HepG2 (cell line): ENCODE measurements around the gene ESR2. TPM values are rescaled to one million over a fixed set of nuclear protein-coding genes. Genes with fewer than 3 reads are reported as not detected.

Experiments
- ATAC-seq: fragments of 200-7000 bp; cut with Tn5 transposase; 3 replicates; pipeline ENCODE4 v1.9.1; 2020; ENCODE audit warnings: mild to moderate bottlenecking, moderate library complexity
- BruUV-seq: library from RNA; stranded (reverse); fragments of 400-500 nt; replicated peaks from 2 replicates; lab custom pipeline; 2021; lab: Mats Ljungman, UMichigan
- CTCF ChIA-PET: fragments of 300-600 bp; formaldehyde crosslinking; extraction: SDS; loops from one replicate; lab custom pipeline; 2021; ENCODE audit warnings: low total read pairs, inconsistent platforms, low intra/inter-chr PET ratio; lab: Yijun Ruan, JAX
- POLR2A ChIA-PET: fragments of 350-600 bp; sonication (Branson Sonifier 250); formaldehyde crosslinking; loops from one replicate; lab custom pipeline; 2020; ENCODE audit warnings: antibody characterized with exemption, inconsistent platforms; lab: Yijun Ruan, JAX
- DNase-seq: peaks from one replicate; pipeline ENCODE4 v3.0.0-alpha.2; 2015; ENCODE audit warnings: low spot score
- FAIRE-seq: peaks from 3 replicates; lab custom pipeline; 2011; peaks lifted over from hg19 to GRCh38; lab: Jason Lieb, UNC
- H2AFZ ChIP-seq: one replicate; pipeline ENCODE4 v1.6.1; 2011; ENCODE audit warnings: low read length, inconsistent platforms
- H3K27ac ChIP-seq: fragments of 300-600 bp; 3 replicates; pipeline ENCODE4 v1.8.0; 2011; ENCODE audit warnings: mixed run types, mild to moderate bottlenecking, mixed read lengths, low read length, inconsistent platforms; ENCODE audit not compliant: insufficient read depth; ENCODE audit errors: extremely low read length
- H3K27me3 ChIP-seq, 2 experiments: fragments of 200-600 bp in 1 of 2; 2 replicates in 1 of 2; 3 replicates in 1 of 2; pipeline versions ENCODE4 v1.6.0 to v1.8.0; 2011; ENCODE audit warnings: low read length in 2 of 2, mild to moderate bottlenecking in 2 of 2, moderate library complexity in 2 of 2, inconsistent platforms in 1 of 2; ENCODE audit not compliant: insufficient read depth in 2 of 2, control insufficient read depth in 1 of 2
- H3K36me3 ChIP-seq, 2 experiments: fragments of 200-600 bp in 1 of 2; replicated peaks in 1 of 2; 2 replicates in 1 of 2; 3 replicates in 1 of 2; pipeline versions ENCODE4 v1.5.1 to v1.8.0; 2011; ENCODE audit warnings: low read length in 2 of 2, inconsistent platforms in 1 of 2; ENCODE audit not compliant: insufficient read depth in 2 of 2, control insufficient read depth in 1 of 2
- H3K4me1 ChIP-seq: 2 replicates; pipeline ENCODE4 v1.5.1; 2012; ENCODE audit warnings: low read length, inconsistent platforms; ENCODE audit not compliant: insufficient read depth
- H3K4me2 ChIP-seq: 2 replicates; pipeline ENCODE4 v1.6.0; 2011; ENCODE audit warnings: low read depth, low read length, inconsistent platforms
- H3K4me3 ChIP-seq, 3 experiments: fragments of 200-600 bp in 1 of 3; sonication (generic), shearing (Covaris generic) in 1 of 3; replicated peaks in 1 of 3; 2 replicates each; pipeline ENCODE4 v1.5.1; 2011 to 2016; ENCODE audit warnings: low read length in 3 of 3, inconsistent platforms in 2 of 3, low read depth in 2 of 3, mild to moderate bottlenecking in 2 of 3, control low read depth in 1 of 3, mixed read lengths in 1 of 3; ENCODE audit not compliant: insufficient read depth in 1 of 3
- H3K79me2 ChIP-seq: one replicate; pipeline ENCODE4 v1.6.1; 2011; ENCODE audit warnings: low read length, inconsistent platforms; ENCODE audit not compliant: insufficient read depth
- H3K9ac ChIP-seq: 2 replicates; pipeline ENCODE4 v1.6.0; 2011; ENCODE audit warnings: mild to moderate bottlenecking, low read depth, low read length, inconsistent platforms; ENCODE audit not compliant: insufficient read depth
- H3K9me3 ChIP-seq: 2 replicates; pipeline ENCODE4 v1.5.1; 2012; ENCODE audit warnings: mild to moderate bottlenecking, low read length
- H4K20me1 ChIP-seq: 2 replicates; pipeline ENCODE4 v1.6.0; 2011; ENCODE audit warnings: inconsistent platforms, mild to moderate bottlenecking, low read length, moderate library complexity; ENCODE audit not compliant: insufficient read depth
- CAMTA2 ChIP-seq: sonication (generic); formaldehyde crosslinking; IDR thresholded peaks from 2 replicates; pipeline ENCODE4 v1.4.0; 2020; ENCODE audit warnings: mild to moderate bottlenecking, missing genetic modification reagents, borderline replicate concordance
- CEBPZ ChIP-seq: IDR thresholded peaks from 2 replicates; pipeline ENCODE4 v1.6.1; 2012; ENCODE audit warnings: low read length, improper control_type of control experiment
- KLF11 ChIP-seq: IDR thresholded peaks from 2 replicates; pipeline ENCODE4 v1.6.1; 2016; ENCODE audit warnings: missing compliant biosample characterization
- LCORL ChIP-seq, 2 experiments: fragments of 450-650 bp in 1 of 2; sonication (generic) in 1 of 2; formaldehyde crosslinking in 1 of 2; IDR thresholded peaks; 2 replicates each; pipeline versions ENCODE4 v1.5.0 to v1.6.1; 2017 to 2020; ENCODE audit warnings: antibody characterized with exemption in 1 of 2, missing genetic modification reagents in 1 of 2
- NFE2L1 ChIP-seq: sonication (generic); formaldehyde crosslinking; IDR thresholded peaks from 2 replicates; pipeline ENCODE4 v1.4.0; 2020; ENCODE audit warnings: missing genetic modification reagents, mild to moderate bottlenecking, borderline replicate concordance
- PTBP1 ChIP-seq: fragments of 200-400 bp; formaldehyde crosslinking; IDR thresholded peaks from 2 replicates; pipeline ENCODE4 v1.6.1; 2018; ENCODE audit warnings: low read length, low read depth; ENCODE audit not compliant: poor library complexity, severe bottlenecking
- SCMH1 ChIP-seq: sonication (generic); formaldehyde crosslinking; IDR thresholded peaks from 2 replicates; pipeline ENCODE4 v1.9.0; 2021; ENCODE audit warnings: missing genetic modification reagents, mild to moderate bottlenecking, borderline replicate concordance
- SOX5 ChIP-seq: IDR thresholded peaks from 2 replicates; pipeline ENCODE4 v1.6.1; 2016; ENCODE audit warnings: borderline replicate concordance
- SP5 ChIP-seq: IDR thresholded peaks from 2 replicates; pipeline ENCODE4 v1.6.1; 2016; ENCODE audit warnings: low read depth, borderline replicate concordance
- ZNF335 ChIP-seq: sonication (generic); formaldehyde crosslinking; IDR thresholded peaks from 2 replicates; pipeline ENCODE4 v1.4.0; 2020; ENCODE audit warnings: missing genetic modification reagents
- ZNF607 ChIP-seq: sonication (generic); formaldehyde crosslinking; IDR thresholded peaks from 2 replicates; pipeline ENCODE4 v1.5.1; 2020; ENCODE audit warnings: missing genetic modification reagents, mild to moderate bottlenecking, borderline replicate concordance
- ZNF670 ChIP-seq: sonication (generic); formaldehyde crosslinking; IDR thresholded peaks from 2 replicates; pipeline ENCODE4 v1.8.0; 2022; ENCODE audit warnings: mild to moderate bottlenecking, missing genetic modification reagents, borderline replicate concordance
- WGBS: methylation state at CpG from one replicate; pipeline ENCODE4 v1.1.6; 2017; ENCODE audit warnings: low lambda C conversion rate; 5-methylcytosine and 5-hydroxymethylcytosine counted together
- in situ Hi-C: cut with HindIII; loops from 2 replicates; pipeline ENCODE4 v1.10.0; 2017; ENCODE audit warnings: low pct_unique_long_range_greater_than_20kb; ENCODE audit not compliant: extremely low pct_ligation_motif_present
- intact Hi-C: fragments of 100-400 bp; cut with micrococcal nuclease; formaldehyde crosslinking; loops from one replicate; pipeline ENCODE4 v1.10.0; 2022; ENCODE audit not compliant: unreplicated experiment
- polyA plus RNA-seq, 8 experiments: library from polyadenylated mRNA; depleted of rRNA in 3 of 8; stranded (reverse) in 7 of 8; unstranded in 1 of 8; fragments of >200 nt; fragmentation: Illumina TruSeq in 4 of 8; extraction: Trizol in 4 of 8; gene quantifications; 2 replicates each; pipeline versions ENCODE4 v1.2.1 to v1.2.3, GENCODE V29; 2011 to 2016; ENCODE audit warnings: low read depth in 4 of 8, missing spikeins in 1 of 8, mixed read lengths in 1 of 8; ENCODE audit not compliant: insufficient read depth in 1 of 8
- total RNA-seq, 5 experiments: library from RNA; depleted of rRNA; stranded (reverse); fragments of >200 nt; fragmentation: Illumina TruSeq; extraction: Trizol; gene quantifications; 2 replicates each; pipeline ENCODE4 v1.2.3, GENCODE V29; 2016; ENCODE audit warnings: low read depth in 1 of 5

Gene ESR2
- total and polyA plus RNA-seq, 2 of the 13 experiments (the other 11 are each of a cell fraction or from before 2014, with no cell fraction given), result 0.01 to 0.04 TPM

- TF ChIP-seq CEBPZ (no peak), SP5 (CRISPR knock-in tag) (no peak)
These were observed 38.4 kb downstream of the ESR2 start (continued) for GRCh38 chr14:64255756-64256155.

- H3K4me2 ChIP-seq, result no peak overlapping the region
- H3K36me3 ChIP-seq, result no peaks in the 10 kb centered on the region
- H2AFZ ChIP-seq, result no peak overlapping the region
- no peak for TF ChIP-seq PTBP1
- no peak for TF ChIP-seq ZNF335 (CRISPR knock-in tag)
- no peak for TF ChIP-seq ZNF607 (CRISPR knock-in tag)
- no peak for TF ChIP-seq SOX5 (CRISPR knock-in tag)
- no peak for TF ChIP-seq KLF11 (CRISPR knock-in tag)
- no peak for TF ChIP-seq NFE2L1 (CRISPR knock-in tag)
- no peak for TF ChIP-seq ZNF670
- TF ChIP-seq CAMTA2 (CRISPR knock-in tag), result no peak
- TF ChIP-seq SCMH1, result no peak
- no peak for TF ChIP-seq LCORL (IDR thresholded peaks at IDR 0.05)
- no peak for TF ChIP-seq LCORL (CRISPR knock-in tag; IDR thresholded peaks at IDR 0.05)
- no peaks in the 10 kb centered on the region for H3K9me3 ChIP-seq
- no peaks in the 10 kb centered on the region for H3K4me1 ChIP-seq
- no peaks in the 10 kb centered on the region for H3K27me3 ChIP-seq
- ChIA-PET POLR2A (no interaction called here), CTCF (no interaction called here)
- H4K20me1 ChIP-seq, result no peaks in the 10 kb centered on the region
- no peak overlapping the region for H3K9ac ChIP-seq
- no peak overlapping the region for H3K27ac ChIP-seq
- in situ Hi-C loops, result no loop called here
- H3K4me3 ChIP-seq, result no peak overlapping the region
- no peaks in the 10 kb centered on the region for H3K79me2 ChIP-seq
- no TSS peak for BruUV-seq
- DNase-seq (no peak), ATAC-seq (no peak), FAIRE-seq (no peak)
- intact Hi-C loops, result no loop called here
- WGBS, result 3% methylated on average over 3 of the region's 3 CpGs
These were observed 40.5 kb downstream of the ESR2 start for GRCh38 chr14:64253672-64254071.
